SJCRH30 (cell line): ENCODE data around the gene FAM199X. TPM values are rescaled to one million over a fixed set of nuclear protein-coding genes. Genes with fewer than 3 reads are reported as not detected.
"Not testable (repeated sequence)": the region's sequence is repeated elsewhere in the genome, so short reads cannot be mapped to it uniquely, and the experiment has no call there.

Experiments used
- DNase-seq, 2 experiments: peaks; one replicate each; pipeline ENCODE4 v3.0.0-alpha.2; 2015 to 2020
- H3K27ac ChIP-seq: fragments of 250-450 bp; sonication (Bioruptor Pico); 2 replicates; pipeline ENCODE4 v1.5.1; 2020; ENCODE audit warnings: mild to moderate bottlenecking, moderate library complexity
- H3K27me3 ChIP-seq: fragments of 250-450 bp; sonication (Bioruptor Pico); 2 replicates; pipeline ENCODE4 v1.5.1; 2020; ENCODE audit warnings: mild to moderate bottlenecking, moderate library complexity
- H3K36me3 ChIP-seq: fragments of 250-450 bp; sonication (Bioruptor Pico); 2 replicates; pipeline ENCODE4 v1.5.1; 2020; ENCODE audit warnings: mild to moderate bottlenecking, moderate library complexity
- H3K4me1 ChIP-seq: fragments of 250-450 bp; sonication (Bioruptor Pico); 2 replicates; pipeline ENCODE4 v1.5.1; 2020; ENCODE audit warnings: mild to moderate bottlenecking, moderate library complexity
- H3K4me3 ChIP-seq: fragments of 250-450 bp; sonication (Bioruptor Pico); 2 replicates; pipeline ENCODE4 v1.5.1; 2020; ENCODE audit warnings: mild to moderate bottlenecking, moderate library complexity
- H3K9me3 ChIP-seq: fragments of 250-450 bp; sonication (Bioruptor Pico); replicated peaks from 2 replicates; pipeline ENCODE4 v1.5.1; 2020; ENCODE audit warnings: mild to moderate bottlenecking, moderate library complexity
- total RNA-seq: library from RNA; depleted of rRNA; stranded (reverse); fragments of >200 nt; shearing (Covaris generic); gene quantifications from 2 replicates; pipeline ENCODE4 v1.2.3, GENCODE V29; 2014

The FAM199X gene
- total RNA-seq, 1 experiment from 2014 or later: 7.4 TPM

DNA sequence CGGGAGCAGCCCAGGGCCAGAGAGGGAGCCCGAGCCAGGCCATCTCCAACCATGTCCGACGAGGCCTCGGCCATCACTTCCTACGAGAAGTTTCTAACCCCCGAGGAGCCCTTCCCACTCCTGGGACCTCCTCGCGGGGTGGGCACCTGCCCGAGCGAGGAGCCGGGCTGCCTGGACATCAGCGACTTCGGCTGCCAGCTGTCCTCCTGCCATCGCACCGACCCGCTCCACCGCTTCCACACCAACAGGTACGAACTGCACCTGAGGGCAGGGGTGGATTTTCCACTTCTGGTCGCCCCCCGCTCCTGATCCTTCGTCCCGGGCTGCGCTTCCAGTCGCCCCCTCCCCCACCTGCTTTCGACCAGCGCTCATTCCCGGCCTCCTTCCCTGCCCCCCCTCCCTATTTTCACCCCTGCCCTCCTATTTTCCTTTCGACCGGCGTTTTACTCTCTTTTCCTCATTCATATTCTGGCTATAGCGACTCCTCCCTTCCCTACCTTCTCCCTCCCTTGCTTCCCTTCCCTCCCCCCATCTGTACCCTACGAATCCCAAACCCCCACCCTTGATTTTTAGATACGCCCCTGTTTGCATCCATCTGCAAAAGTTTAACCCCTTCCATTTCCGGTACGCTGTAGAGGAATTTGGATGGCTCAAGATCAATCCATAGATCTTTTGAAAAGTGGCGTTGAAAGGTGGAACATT is 633 bp downstream of the FAM199X start:
- no peaks in the 10 kb centered on the region for H3K9me3 ChIP-seq
- peak in 1 of 2 experiments; percentile 0 for DNase-seq
- no peaks in the 10 kb centered on the region for H3K4me1 ChIP-seq
- H3K27ac ChIP-seq: no peak overlapping the region
- H3K27me3 ChIP-seq: no peaks in the 10 kb centered on the region
- peak overlapping the region; percentile 60 for H3K4me3 ChIP-seq
- no peaks in the 10 kb centered on the region for H3K36me3 ChIP-seq

DNA sequence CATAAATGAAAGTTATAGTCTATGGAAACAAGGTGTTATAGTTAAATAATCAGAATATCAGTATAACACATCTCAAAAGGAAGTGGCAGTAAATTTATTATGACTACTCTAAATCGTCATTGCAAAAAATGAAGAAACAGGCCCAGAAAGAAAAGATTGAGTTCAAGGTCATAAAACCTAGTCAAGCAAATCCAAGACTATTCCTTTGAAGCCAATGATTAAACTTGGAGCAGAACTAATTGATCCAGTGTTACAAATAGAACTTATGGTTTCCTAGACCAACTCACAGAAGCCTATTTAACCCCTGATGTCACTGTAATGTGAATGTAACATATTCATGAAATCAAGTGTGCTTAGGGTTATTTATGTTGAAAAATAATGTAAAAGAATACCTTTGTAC is 1.9 kb downstream of the FAM199X start:
- Histone ChIP-seq H3K9me3 (no peaks in the 10 kb centered on the region), H3K27me3 (no peaks in the 10 kb centered on the region), H3K27ac (no peak overlapping the region), H3K4me1 (no peaks in the 10 kb centered on the region), H3K36me3 (no peaks in the 10 kb centered on the region), H3K4me3 (no peak overlapping the region)
- DNase-seq: no peak

DNA sequence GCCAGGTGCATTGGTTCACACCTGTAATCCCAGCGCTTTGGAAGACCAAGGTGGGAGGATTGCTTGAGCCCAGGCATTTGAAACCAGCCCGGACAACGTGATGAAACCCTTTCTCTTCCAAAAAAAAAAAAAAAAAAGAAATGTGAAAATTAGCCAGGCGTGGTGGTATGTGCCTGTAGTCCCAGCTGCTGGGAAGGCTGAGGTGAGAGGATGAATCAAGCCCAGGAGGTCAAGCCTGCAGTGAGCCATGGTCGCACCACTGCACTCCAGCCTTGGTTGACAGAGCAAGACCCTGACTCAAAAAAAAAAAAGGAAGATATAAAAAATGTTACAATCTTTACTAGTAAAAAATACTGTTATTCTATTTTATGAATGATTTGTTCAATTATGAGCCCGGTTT is 5.9 kb downstream of the FAM199X start:
- DNase-seq: no peak
- no peaks in the 10 kb centered on the region for H3K36me3 ChIP-seq
- no peaks in the 10 kb centered on the region for H3K27me3 ChIP-seq
- H3K4me1 ChIP-seq: no peaks in the 10 kb centered on the region
- H3K27ac ChIP-seq: no peak overlapping the region
- H3K9me3 ChIP-seq: no peaks in the 10 kb centered on the region
- no peak overlapping the region for H3K4me3 ChIP-seq

DNA sequence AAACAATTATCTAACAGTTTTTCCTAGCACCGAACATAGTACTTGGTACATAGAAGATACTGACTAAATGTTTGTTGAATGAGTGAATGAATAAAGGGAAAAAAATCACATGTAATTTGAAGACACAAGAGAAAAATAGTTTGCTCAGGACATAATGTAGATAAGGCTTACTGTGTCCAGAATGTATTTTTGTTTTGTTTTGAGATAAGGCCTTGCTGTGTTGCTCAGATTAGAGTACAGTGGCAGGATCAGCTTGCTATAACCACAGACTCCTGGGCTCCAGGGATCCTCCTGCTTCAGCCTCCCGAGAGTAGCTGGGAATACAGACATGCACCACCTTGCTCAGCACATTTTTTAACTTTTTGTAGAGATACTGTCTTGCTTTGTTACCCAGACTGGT is 6.5 kb downstream of the FAM199X start:
- Histone ChIP-seq H3K27ac (no peak overlapping the region), H3K4me3 (no peak overlapping the region), H3K36me3 (no peaks in the 10 kb centered on the region), H3K27me3 (no peaks in the 10 kb centered on the region), H3K9me3 (no peaks in the 10 kb centered on the region), H3K4me1 (no peaks in the 10 kb centered on the region)
- no peak for DNase-seq

DNA sequence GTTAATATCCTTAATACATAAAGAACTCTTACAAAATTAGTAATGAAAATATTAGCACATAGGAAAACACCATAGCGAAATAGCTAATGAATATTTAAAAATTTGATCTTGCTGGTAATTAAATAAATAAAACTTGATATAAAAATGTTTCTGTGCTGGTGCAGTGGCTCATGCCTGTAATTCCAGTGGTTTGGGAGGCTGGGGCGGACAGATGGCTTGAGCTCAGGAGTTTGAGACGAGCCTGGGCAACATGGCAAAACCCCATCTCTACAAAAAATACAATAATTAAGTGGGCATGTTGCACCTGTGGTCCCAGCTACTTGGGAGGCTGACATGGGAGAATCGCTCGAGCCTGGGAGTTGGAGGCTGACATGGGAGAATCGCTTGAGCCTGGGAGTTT is 7.6 kb downstream of the FAM199X start:
- Histone ChIP-seq H3K27me3 (no peaks in the 10 kb centered on the region), H3K9me3 (no peaks in the 10 kb centered on the region), H3K27ac (no peak overlapping the region), H3K36me3 (no peaks in the 10 kb centered on the region), H3K4me1 (no peaks in the 10 kb centered on the region), H3K4me3 (no peak overlapping the region)
- no peak for DNase-seq

DNA sequence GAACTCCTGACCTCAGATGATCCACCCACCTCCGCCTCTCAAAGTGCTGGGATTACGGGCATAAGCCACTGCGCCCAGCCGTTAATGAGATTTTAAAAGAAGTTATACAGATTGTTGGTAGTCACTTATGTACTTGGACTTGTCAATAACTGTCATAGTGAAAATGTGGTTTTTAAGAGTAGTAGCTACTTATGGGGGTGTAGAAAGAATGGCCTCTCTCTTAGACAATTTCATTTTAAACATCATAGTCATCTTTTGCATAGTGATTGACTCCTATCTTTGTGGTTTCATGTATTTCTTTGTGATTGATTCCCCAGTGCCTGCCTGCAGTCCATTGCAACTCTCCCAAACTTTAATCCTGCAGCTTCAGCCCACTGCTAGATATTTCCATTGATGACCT is 17.4 kb downstream of the FAM199X start:
- no peaks in the 10 kb centered on the region for H3K9me3 ChIP-seq

DNA sequence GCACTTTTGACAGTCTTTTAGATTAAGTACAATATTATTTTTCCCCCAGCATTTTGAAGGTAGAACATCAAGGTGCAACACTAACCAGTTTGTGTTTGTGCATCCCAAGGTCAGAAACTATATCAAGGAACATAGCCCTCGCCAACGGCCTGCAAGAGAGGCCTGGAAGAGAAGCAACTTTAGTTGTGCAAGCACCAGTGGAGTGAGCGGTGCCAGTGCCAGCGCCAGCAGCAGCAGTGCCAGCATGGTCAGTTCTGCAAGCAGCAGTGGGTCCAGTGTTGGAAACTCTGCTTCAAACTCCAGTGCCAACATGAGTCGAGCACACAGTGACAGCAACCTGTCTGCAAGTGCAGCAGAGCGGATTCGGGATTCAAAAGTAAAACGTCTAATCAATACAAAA is 21.7 kb downstream of the FAM199X start:
- H3K27me3 ChIP-seq: no peaks in the 10 kb centered on the region
- H3K27ac ChIP-seq: no peak overlapping the region
- H3K9me3 ChIP-seq: no peaks in the 10 kb centered on the region
- no peaks in the 10 kb centered on the region for H3K36me3 ChIP-seq
- H3K4me3 ChIP-seq: no peak overlapping the region
- no peaks in the 10 kb centered on the region for H3K4me1 ChIP-seq
- DNase-seq: no peak

More for the DNA sequence above, 17.4 kb downstream of the FAM199X start:
- Histone ChIP-seq H3K4me1 (no peaks in the 10 kb centered on the region), H3K27ac (no peak overlapping the region), H3K36me3 (no peaks in the 10 kb centered on the region), H3K27me3 (no peaks in the 10 kb centered on the region), H3K4me3 (no peak overlapping the region)
- no peak for DNase-seq

DNA sequence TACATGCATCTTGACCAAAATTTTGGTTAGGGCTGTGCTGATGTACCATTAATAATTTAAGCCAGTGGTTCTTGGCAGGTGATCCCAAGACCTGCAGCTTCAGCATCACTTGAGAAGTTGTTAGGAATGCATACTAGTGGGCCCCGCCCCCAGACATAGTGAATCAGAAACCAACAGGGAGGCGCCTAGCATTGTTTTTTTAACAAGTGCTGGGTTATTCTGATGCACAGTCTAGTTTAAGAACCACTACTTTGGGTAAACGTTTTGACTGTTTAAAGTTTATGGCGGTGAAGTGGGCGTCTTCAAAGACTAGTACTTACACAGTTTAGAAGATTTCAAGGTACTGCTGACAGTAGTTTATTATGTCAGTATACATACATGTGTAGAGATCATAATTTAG is 23.6 kb downstream of the FAM199X start:
- H3K4me1 ChIP-seq: no peaks in the 10 kb centered on the region
- H3K36me3 ChIP-seq: no peaks in the 10 kb centered on the region
- H3K9me3 ChIP-seq: no peaks in the 10 kb centered on the region
- no peak for DNase-seq
- H3K27ac ChIP-seq: no peak overlapping the region
- H3K4me3 ChIP-seq: no peak overlapping the region
- H3K27me3 ChIP-seq: no peaks in the 10 kb centered on the region

DNA sequence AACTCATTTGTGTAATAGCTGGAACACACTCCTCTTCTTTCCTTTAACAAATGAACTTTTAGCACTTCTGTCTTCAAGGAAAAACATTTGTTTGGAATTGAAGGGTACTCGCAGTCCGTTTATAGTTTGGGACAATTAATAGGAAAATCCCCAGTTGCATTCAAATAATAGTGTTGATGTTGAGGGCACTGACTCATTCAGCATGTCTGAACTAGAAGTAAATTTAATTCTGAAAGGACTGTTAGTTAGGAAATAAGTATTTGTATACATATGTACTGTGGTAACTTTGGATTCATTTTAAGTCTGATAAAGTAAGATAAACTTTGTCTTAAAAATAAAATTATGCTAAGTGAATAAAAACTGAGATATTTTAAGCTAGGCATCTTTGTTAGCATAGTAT is 27.2 kb downstream of the FAM199X start:
- no peak overlapping the region for H3K4me3 ChIP-seq
- H3K9me3 ChIP-seq: no peaks in the 10 kb centered on the region
- no peak overlapping the region for H3K27ac ChIP-seq
- no peaks in the 10 kb centered on the region for H3K4me1 ChIP-seq
- no peaks in the 10 kb centered on the region for H3K27me3 ChIP-seq
- no peak for DNase-seq
- no peaks in the 10 kb centered on the region for H3K36me3 ChIP-seq

DNA sequence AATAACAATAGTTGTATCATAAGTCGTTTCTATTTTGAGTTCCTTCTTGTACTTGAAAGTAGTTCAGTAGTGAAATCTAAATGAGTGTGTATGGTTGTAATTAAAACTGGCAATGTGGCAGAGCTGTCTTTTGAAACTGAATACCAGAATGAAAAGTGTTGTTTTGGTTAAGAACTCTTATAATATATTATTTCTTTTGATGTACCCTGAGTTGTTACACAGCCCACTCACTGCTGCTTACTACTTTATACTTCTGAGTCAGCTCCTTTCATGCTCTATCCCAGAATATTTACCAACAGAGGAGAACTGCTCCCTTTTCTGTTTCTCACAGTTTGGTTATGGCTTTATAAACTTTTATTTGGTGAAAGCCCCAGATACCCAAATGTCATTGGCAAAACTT is 28.8 kb downstream of the FAM199X start:
- no peaks in the 10 kb centered on the region for H3K4me1 ChIP-seq
- H3K27me3 ChIP-seq: no peaks in the 10 kb centered on the region
- H3K9me3 ChIP-seq: no peaks in the 10 kb centered on the region
- H3K27ac ChIP-seq: no peak overlapping the region
- no peak for DNase-seq
- no peak overlapping the region for H3K4me3 ChIP-seq
- H3K36me3 ChIP-seq: no peaks in the 10 kb centered on the region

DNA sequence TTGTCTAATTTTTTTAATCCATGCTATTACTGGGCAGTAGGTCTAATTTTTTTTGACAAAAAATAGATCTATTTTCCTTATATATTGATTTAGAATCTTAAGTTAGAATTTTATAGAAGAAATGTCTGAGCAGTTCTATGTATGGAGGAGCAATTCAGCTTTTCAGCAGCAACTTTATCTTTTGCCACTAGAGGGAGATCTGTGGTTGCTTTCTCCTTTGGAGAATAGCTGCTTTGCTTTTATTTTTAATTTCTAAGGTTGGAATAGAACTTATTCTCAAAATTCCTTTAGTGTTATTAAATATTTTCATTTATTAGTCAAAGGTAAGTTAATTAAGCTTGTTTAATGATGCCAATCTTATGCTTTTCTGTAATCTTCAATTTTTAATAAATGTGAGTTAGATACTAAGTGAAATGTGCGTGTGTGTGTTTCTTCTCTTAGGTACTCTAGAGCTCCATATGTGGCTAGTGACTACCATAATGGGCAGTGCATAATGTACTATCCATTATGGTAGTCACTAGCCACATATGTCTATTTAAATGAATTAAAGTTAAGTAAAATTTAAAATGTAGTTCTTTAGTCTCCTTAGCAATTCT is 29.3 kb downstream of the FAM199X start:
- peak in 1 of 2 experiments; percentile 4 for DNase-seq
- Histone ChIP-seq H3K36me3 (no peaks in the 10 kb centered on the region), H3K9me3 (no peaks in the 10 kb centered on the region), H3K27ac (no peak overlapping the region), H3K27me3 (no peaks in the 10 kb centered on the region), H3K4me1 (no peaks in the 10 kb centered on the region), H3K4me3 (no peak overlapping the region)

DNA sequence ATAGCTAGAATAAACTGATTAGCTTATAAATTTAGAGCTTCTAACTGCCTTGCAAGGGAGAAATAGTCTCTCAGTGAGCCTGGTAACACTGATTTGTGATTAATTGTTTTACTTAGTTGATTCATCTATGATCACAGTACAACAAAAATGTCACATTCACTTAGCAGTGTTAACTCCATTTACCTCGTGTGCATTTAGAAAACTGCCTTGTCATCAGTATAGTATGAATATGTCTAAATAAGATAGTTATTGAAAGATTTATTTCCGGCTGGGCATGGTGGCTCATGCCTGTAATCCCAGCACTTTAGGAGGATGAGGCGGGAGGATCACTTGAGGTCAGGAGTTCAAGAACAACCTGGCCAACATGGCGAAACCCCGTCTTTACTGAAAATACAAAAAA is 39.3 kb downstream of the FAM199X start:
- H3K27me3 ChIP-seq: no peaks in the 10 kb centered on the region

DNA sequence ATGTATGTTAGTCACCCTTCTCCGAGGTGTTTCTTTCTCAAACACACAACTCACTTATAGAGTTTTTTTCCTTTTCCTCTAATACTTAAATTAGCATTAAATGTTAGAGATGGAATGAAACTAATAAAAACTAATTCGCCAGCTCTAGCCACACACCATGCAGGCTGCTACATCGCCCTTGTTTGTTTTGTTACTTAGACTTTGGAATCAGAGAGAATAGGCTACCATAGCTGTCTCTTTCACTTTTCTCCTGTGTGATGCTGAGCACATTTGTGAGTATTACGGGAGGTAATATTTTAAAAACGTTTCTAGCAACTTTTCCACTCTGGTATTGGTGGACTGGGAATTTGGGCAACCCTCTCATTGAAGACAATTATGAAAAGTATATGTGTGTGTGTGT is 44.9 kb downstream of the FAM199X start:
- no peak overlapping the region for H3K27ac ChIP-seq
- no peaks in the 10 kb centered on the region for H3K4me1 ChIP-seq
- H3K36me3 ChIP-seq: no peaks in the 10 kb centered on the region
- H3K27me3 ChIP-seq: no peaks in the 10 kb centered on the region
- DNase-seq: no peak
- no peaks in the 10 kb centered on the region for H3K9me3 ChIP-seq
- H3K4me3 ChIP-seq: no peak overlapping the region

More for the DNA sequence above, 39.3 kb downstream of the FAM199X start:
- Histone ChIP-seq H3K4me3 (no peak overlapping the region), H3K4me1 (no peaks in the 10 kb centered on the region), H3K27ac (no peak overlapping the region), H3K9me3 (no peaks in the 10 kb centered on the region), H3K36me3 (no peaks in the 10 kb centered on the region)
- no peak for DNase-seq

DNA sequence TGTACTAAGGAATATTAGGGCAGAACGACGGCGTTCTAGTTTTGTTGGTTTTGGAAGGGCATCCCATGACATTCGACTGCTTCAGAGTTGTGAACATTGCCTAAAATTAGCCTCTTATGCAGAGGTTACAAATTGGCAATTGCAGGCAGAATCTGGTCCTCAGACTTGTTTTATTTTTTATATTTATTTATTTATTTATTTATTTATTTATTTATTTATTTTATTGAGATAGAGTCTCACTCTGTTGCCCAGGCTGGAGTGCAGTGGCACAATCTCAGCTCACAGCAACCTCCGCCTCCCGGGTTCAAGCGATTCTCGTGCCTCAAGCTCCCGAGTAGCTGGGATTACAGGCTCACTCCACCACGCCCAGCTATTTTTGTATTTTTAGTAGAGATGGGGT is 63.8 kb downstream of the FAM199X start:
- H3K27ac ChIP-seq, DNase-seq, H3K27me3 ChIP-seq, H3K36me3 ChIP-seq, H3K4me1 ChIP-seq, H3K4me3 ChIP-seq, H3K9me3 ChIP-seq: not testable (repeated sequence)
